Ovary (tissue), 3 donors: ENCODE results near the gene TST.
"Not testable (repeated sequence)": the region's sequence is repeated elsewhere in the genome, so short reads cannot be mapped to it uniquely, and the experiment has no call there.

Source experiments
- CTCF ChIP-seq, 3 donors: fragments of 450-650 bp in 2 of 3; fragments of 200-600 bp in 1 of 3; IDR thresholded peaks; one replicate each; pipeline versions ENCODE4 v1.5.1 to v1.8.0; 2016 to 2022; ENCODE audit warnings: antibody characterized with exemption in 3 of 3, mild to moderate bottlenecking in 1 of 3
- EP300 ChIP-seq: sonication (generic); formaldehyde crosslinking; IDR thresholded peaks from one replicate; pipeline ENCODE4 v1.6.1; 2017; ENCODE audit warnings: antibody characterized with exemption
- POLR2A ChIP-seq: fragments of 450-650 bp; IDR thresholded peaks from one replicate; pipeline ENCODE4 v1.6.1; 2017; ENCODE audit warnings: antibody characterized with exemption, mild to moderate bottlenecking, moderate library complexity
- donor health status: DM: no; HTN: no; CAD: no.

DNA sequence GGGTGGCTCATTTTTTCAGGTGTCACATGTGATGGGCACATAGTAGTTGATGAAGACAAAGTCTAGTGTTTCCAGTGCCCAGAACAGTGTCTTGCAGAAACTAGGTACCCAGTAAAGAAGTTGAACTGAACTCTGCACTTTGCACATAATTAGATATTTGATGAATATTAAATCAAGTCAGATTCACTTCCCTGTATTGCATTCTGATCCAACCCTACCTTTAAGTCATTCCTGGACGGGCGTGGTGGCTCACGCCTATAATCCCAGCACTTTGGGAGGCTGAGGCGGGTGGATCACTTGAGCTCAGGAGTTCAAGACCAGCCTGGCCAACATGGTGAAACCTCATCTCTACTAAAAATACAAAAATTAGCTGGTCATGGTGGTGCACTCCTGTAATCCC, 30.2 kb downstream of the TST start:
- not testable (repeated sequence) for TF ChIP-seq POLR2A; CTCF (IDR thresholded peaks at IDR 0.05); EP300
